Cardiac septum (tissue), 1 donor: ENCODE data around the gene CFAP65. TPM values are rescaled to one million over a fixed set of nuclear protein-coding genes. Genes with fewer than 3 reads are reported as not detected.

Experiments used
- DNase-seq: peaks from one replicate; pipeline ENCODE4 v3.0.0-alpha.2; 2020; ENCODE audit warnings: low spot score
- intact Hi-C: fragments of 100-400 bp; cut with DNase I; formaldehyde crosslinking; loops from one replicate; pipeline ENCODE4 v1.14.0; 2022
- total RNA-seq: library from RNA; stranded (reverse); fragmentation: NEBNext Ultra II Directional; extraction: Animal tissue kit (Norgen Biotek cat#: 25700); gene quantifications from one replicate; pipeline ENCODE4 v1.2.1, GENCODE V29; 2021
- donor health status: DM: no; HTN: no; CAD: no.

CFAP65 gene
- total RNA-seq, 1 donor from 2014 or later: not detected

GRCh38 chr2:218983263-218983933 is 57.9 kb downstream of the CFAP65 start:
- no peak for DNase-seq
- intact Hi-C loops: no loop called here

DNA sequence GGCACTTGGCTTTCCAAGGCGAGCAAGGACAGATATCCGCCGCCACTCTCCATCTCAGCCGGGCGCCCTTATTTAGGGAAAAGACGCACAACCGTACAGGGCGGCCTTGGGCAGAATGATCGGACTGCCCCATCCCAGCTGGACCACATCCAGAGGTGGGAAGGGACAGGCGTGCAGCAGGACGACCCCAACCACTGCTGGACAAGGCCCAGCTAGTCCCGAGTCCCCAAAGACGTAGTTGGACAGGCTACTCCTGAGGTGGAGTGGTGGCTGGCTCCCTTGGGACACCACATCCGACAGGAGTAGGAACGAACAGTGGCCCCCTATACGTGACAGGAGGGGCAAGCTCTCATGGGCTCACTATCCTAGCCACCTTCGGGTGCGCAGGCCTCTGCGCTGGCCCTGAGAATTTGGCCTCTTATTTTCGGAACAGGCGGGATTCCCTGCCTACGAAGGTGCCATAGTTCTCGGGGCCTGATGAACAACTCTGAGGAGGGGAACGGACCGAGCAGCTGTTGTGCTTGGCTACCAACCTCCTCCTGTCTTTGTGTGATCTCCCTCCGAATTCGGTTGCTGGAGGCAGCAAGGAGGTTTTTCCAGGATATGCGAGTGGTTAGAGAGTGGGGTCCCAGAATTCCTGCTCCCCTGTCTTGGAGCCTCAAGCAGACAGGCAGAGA is 58.6 kb downstream of the CFAP65 start:
- DNase-seq: no peak
- intact Hi-C loops: no loop called here

DNA sequence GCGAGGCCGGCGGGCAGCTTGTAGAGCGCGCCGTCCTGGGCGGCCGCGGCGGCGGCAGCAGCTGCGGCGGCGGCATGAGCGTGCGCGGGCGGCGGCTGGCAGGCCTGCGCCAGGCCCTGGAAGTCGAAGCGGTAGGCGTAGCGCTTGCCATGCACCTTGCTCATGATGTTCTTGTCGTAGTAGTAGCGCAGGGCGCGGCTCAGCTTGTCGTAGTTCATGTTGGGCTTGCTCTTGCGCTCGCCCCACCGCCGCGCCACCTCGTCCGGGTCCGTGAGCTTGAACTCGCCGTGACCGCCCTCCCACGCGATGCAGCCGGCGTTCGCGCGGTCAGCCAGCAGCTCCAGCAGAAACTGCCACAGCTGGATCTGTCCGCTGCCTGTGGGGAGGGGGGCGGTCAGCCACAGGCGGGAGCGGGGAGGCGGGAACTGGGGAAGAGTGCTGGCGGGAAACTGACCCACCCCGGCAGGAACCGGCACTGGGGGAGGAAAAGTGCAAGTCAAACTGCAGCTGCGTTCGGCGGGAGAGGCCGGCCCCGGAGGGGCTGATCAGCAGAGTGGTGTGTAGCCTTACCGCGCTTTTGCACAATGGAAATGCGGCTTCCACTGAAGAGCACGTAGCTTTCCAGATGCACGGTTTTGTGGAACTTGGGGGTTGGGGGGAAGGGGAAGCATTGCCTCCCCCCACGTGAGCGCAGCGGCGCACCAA is 59.3 kb downstream of the CFAP65 start:
- intact Hi-C loops: no loop called here
- no peak for DNase-seq

GRCh38 chr2:218981390-218981880 is 59.9 kb downstream of the CFAP65 start:
- intact Hi-C loops: no loop called here
- DNase-seq: no peak

GRCh38 chr2:218980735-218981389 is 60.5 kb downstream of the CFAP65 start:
- DNase-seq: no peak
- intact Hi-C loops: no loop called here

DNA sequence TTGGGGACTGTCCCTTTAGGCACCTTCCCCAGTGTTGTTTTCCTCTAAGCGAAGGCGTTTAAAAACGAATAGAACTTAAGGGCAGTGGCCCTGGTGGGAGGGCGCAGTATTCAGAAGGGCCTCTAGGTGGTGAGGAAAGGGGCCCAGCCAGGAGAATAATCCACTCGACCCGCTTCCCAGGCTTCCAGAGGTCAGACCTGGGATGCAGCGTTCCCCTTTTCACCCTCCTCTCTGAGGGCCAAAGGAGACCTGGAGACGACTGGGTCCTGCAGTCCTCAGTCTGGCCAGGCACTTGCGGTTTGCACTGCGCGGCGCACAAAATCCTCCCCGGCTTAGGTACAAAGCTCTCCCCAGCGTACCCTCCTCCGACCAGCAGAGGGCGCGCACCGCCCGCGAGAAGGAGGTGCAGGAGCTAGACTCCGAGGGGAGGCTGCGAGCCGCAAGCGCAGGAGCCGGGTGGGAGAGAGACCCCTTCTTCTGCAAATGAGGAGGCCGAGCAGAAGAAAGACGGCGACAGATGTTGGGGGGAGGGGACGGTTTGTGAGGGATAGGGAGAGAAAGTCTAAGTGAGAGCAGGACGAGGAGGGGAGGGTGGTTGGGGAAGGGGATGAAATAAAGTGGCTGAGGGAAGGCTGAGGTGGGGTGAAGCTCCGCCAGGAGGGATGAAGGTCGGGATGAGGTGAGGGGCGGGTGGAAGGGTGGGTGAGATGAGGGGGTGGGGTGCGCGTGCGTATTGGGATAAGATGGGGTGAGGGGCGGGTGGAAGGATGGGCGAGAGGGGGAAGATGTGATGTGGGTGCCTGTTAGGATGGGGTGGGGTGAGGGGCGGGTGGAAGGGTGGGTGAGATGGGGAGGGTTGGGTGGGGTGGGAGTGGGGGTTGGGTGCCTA is 61.2 kb downstream of the CFAP65 start:
- intact Hi-C loops: no loop called here
- DNase-seq: peak; percentile 89

DNA sequence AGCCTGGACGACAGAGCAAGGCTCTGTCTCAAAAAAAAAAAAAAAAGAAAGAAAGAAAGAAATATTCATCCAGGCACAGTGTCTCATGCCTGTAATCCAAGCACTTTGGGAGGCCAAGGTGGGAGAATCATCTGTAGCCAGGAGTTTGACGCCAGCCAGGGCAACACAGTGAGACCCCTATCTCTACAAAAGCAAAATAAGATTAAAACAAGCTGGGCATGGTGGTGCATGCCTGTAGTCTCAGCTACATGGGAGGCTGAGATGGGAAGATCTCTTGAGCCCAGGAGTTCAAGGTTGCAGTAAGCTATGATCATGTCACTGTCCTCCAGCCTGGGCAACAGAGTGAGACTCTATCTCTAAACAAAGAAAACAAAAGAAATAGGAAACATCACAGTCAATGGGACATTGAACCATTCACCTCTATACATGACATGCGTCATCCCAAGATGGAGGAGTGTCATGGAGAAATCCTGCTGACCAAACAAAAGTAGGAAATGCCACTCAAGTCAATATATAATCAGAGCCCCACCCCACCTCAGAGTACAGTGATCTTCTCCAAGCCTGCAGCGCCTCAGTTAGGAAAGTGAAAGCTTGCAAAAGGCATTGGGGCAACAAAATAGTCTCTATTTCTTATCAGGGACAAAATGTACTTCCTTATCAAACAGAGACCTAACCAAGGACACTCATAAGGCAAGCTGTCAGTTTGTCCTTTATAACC is 66.1 kb downstream of the CFAP65 start:
- DNase-seq: no peak
- intact Hi-C loops: no loop called here

GRCh38 chr2:218970894-218971293 is 70.4 kb downstream of the CFAP65 start:
- no peak for DNase-seq
- intact Hi-C loops: no loop called here

- intact Hi-C loops: no loop called here
- peak; percentile 20 for DNase-seq
Measured at GRCh38 chr2:218964041-218964771, 77.1 kb downstream of the CFAP65 start.

- intact Hi-C loops: no loop called here
- DNase-seq: peak; percentile 10
Measured at GRCh38 chr2:218963601-218964000, 77.7 kb downstream of the CFAP65 start.

DNA sequence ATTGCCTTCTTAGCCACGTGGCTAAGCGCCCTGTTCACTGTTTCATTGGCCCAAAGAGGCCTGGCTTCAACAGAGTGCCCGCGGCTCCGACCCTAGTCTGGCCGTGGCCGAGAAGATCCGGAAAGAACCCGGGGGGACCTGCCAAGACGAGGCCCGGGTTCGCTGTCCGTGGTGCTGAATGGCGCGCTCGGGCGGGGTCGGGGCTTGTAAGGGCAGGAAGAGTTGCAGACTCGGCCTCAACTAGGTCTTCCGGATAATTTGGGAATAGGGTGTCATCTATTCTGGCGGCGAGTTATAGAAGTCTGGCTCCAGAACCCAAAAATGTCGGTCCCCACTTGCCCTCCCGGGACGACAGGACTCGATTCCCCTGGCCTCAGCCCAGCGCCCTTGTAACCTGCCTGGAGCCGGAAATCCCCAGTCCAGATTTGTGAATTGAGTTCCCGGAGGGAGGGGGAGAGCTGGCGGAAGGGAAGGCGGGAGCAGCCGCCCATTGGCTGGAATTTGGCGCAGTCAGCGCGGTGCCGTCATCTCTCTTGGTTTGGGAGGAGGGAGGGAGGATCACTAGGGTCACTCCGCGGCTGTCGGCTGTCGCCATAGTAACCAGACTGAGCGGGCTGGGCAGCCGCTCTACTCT is 78.3 kb downstream of the CFAP65 start:
- intact Hi-C loops: no loop called here
- peak; percentile 77 for DNase-seq

- peak; percentile 41 for DNase-seq
- intact Hi-C loops: no loop called here
Measured at GRCh38 chr2:218961651-218962570, 79.4 kb downstream of the CFAP65 start.

GRCh38 chr2:218961229-218961628 is 80.1 kb downstream of the CFAP65 start:
- DNase-seq: peak; percentile 27
- intact Hi-C loops: no loop called here

DNA sequence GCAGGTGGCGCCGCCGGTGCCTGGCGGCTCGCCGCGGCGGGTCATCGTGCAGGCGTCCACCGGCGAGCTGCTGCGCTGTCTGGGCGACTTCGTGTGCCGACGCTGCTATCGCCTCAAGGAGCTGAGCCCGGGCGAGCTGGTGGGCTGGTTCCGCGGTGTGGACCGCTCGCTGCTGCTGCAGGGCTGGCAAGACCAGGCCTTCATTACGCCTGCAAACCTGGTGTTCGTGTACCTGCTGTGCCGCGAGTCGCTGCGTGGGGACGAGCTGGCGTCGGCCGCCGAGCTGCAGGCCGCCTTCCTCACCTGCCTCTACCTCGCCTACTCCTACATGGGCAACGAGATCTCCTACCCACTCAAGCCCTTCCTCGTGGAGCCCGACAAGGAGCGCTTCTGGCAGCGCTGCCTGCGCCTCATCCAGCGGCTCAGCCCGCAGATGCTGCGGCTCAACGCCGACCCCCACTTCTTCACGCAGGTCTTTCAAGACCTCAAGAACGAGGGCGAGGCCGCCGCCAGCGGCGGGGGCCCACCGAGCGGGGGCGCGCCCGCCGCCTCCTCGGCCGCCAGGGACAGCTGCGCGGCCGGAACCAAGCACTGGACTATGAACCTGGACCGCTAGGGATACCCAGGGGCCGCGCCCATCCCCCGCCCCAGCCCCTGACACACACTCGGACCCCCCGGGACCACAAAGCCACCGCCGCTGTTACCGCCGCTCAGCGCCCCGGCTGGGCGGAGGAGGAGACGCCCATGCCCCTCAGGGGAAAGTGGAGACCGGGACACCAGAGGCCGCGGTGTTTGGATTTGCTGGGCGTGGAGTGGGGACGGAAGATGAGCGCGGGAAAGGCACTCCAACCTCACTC is 80.8 kb downstream of the CFAP65 start:
- peak; percentile 47 for DNase-seq
- intact Hi-C loops: no loop called here

- intact Hi-C loops: no loop called here
- peak; percentile 49 for DNase-seq
Measured at GRCh38 chr2:218959761-218960308, 81.5 kb downstream of the CFAP65 start.
